Retinal pigment epithelial cell (primary cell): ENCODE data around the gene BTBD10.
"Not testable (repeated sequence)": the region's sequence is repeated elsewhere in the genome, so short reads cannot be mapped to it uniquely, and the experiment has no call there.

Source experiments
- DNase-seq: peaks from one replicate; pipeline ENCODE4 v3.0.0-alpha.2; 2010; ENCODE audit warnings: low read depth
- H3K4me3 ChIP-seq: 2 replicates; pipeline ENCODE4 v1.5.1; 2011; ENCODE audit warnings: mild to moderate bottlenecking, low read length, control low read depth, moderate library complexity
- TF ChIP-seq, protein P1 (sequence below): conservative IDR thresholded peaks from 2 replicates; pipeline ENCODE4 v1.5.1; 2011; ENCODE audit warnings: low read depth, low read length, control low read depth, inconsistent platforms

Gene BTBD10

DNA sequence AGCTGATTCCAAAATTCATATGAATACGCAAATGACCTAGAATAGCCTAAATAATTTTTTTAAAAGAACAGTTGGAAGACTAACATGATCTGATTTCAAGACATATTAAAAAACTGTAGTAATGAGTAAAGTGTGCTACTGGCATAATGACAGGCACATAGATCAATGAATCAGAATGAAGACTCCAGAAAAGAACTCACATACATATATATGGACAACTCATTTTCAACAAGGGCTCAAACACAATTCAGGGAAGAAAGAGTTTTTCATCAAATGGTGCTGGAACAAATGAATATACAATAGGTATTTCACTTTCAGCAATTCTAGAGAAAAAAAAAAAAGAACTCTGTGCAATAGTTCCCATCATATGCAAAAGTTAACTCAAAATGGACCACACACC lies 33.7 kb downstream of the BTBD10 start:
- no peak for DNase-seq

DNA sequence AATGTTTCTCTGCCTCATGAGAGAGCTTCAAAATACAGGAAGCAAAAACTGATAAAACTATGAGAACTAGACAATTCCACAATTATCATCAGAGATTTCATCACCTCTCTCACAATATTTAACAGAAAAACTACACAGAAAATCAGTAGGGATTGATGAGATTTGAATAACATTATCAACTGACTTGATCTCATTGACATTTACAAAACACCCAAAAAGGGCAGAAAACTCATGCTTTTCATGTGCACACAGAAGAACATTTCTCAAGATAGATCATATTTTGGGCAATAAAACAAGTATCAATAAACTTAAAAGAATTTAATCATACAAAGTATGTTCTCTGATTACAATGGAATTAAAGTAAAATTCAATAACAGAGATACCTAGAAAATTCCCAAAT lies 35.6 kb downstream of the BTBD10 start:
- TF ChIP-seq, protein P1, sequence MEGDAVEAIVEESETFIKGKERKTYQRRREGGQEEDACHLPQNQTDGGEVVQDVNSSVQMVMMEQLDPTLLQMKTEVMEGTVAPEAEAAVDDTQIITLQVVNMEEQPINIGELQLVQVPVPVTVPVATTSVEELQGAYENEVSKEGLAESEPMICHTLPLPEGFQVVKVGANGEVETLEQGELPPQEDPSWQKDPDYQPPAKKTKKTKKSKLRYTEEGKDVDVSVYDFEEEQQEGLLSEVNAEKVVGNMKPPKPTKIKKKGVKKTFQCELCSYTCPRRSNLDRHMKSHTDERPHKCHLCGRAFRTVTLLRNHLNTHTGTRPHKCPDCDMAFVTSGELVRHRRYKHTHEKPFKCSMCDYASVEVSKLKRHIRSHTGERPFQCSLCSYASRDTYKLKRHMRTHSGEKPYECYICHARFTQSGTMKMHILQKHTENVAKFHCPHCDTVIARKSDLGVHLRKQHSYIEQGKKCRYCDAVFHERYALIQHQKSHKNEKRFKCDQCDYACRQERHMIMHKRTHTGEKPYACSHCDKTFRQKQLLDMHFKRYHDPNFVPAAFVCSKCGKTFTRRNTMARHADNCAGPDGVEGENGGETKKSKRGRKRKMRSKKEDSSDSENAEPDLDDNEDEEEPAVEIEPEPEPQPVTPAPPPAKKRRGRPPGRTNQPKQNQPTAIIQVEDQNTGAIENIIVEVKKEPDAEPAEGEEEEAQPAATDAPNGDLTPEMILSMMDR = no peak
- DNase-seq = no peak
- no peak overlapping the region for H3K4me3 ChIP-seq

More for the DNA sequence above, 33.7 kb downstream of the BTBD10 start:
- H3K4me3 ChIP-seq = no peak overlapping the region
- TF ChIP-seq, protein P1 = no peak

DNA sequence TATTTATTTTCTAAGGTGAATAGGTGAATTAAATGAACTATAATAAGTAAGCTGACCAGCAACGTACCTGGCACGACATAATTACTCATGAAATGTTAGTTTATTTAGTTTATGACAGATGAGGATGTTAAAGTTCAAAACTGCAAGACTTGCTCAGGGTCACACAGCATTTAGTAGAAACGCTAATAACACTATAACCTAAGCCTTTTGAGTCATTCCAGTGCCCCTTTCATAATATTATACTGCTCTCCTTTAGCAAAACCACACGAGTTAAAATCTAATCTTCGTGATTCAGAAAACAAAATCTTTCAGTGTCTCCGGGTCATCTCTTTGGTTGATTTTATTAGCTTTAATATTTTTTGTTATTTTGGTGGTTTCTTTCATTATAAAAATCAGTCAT lies 39.6 kb downstream of the BTBD10 start:
- DNase-seq = no peak
- TF ChIP-seq, protein P1 = no peak
- H3K4me3 ChIP-seq = no peak overlapping the region

DNA sequence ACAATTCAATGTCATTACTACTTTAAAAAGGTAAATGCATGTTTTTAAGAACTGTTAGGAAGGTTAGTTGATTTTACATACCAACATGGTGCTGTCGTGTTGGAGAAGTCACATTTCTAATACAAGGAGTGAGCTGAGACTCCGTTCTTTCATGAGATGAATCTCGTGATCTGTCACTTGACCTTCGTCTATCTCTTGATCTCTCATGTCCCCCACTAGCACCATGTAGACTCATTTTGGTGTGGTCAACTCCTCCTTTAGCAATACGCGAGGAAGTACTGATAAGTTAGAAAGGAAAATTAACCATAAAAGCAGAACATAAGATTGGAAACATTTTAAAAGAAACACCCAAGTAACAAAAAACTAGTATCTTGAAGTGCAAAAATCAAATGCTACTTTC lies 41.5 kb downstream of the BTBD10 start:
- DNase-seq = no peak
- TF ChIP-seq, protein P1 = no peak
- no peak overlapping the region for H3K4me3 ChIP-seq

DNA sequence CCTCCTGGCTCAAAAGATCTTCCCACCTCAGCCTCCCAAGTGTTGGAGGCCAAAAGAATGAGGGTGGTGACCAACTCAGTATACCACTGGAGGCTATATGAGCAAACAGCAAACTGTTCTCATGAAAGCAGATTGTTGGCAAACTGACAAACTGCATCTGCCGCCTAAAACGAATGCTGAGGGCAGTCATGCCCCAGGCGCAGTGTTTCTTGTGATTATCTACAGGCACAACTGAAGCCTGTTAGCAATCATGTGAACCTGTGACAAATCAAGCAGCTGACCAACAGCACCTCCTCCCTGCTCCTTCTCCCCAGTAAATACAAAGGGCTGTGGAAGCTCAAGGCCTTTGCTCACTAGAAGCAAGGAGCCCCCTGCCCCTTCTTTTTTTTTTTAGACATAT lies 47.8 kb downstream of the BTBD10 start:
- DNase-seq = no peak
- TF ChIP-seq, protein P1 = no peak
- no peak overlapping the region for H3K4me3 ChIP-seq

DNA sequence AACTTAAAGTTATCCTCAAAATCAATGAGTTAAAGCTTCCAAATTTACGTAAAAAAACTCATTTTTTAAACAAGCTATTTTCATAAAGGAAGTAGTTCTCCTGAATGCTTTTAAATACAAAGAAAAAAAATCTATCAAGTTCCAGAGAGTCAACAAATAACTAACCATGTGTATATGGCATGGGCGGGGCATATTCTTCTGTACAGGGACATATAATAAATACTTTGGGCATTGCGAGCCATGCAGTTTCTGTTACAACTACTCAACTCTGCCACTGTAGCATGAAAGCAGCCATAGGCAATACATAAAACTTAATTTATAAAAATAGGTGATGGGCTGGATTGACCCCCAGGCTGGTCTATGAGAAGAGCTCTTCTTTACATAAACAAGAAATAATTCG lies 57.8 kb downstream of the BTBD10 start:
- TF ChIP-seq, protein P1 = no peak
- H3K4me3 ChIP-seq = no peak overlapping the region
- no peak for DNase-seq

DNA sequence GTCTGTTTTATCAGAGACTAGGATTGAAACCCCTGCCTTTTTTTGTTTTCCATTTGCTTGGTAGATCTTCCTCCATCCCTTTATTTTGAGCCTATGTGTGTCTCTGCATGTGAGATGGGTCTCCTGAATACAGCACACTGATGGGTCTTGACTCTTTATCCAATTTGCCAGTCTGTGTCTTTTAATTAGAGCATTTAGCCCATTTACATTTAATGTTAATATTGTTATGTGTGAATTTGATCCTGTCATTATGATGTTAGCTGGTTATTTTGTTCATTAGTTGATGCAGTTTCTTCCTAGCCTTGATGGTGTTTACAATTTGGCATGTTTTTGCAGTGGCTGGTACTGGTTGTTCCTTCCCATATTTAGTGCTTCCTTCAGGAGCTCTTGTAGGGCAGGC lies 64.7 kb downstream of the BTBD10 start:
- not testable (repeated sequence) for DNase-seq, H3K4me3 ChIP-seq

DNA sequence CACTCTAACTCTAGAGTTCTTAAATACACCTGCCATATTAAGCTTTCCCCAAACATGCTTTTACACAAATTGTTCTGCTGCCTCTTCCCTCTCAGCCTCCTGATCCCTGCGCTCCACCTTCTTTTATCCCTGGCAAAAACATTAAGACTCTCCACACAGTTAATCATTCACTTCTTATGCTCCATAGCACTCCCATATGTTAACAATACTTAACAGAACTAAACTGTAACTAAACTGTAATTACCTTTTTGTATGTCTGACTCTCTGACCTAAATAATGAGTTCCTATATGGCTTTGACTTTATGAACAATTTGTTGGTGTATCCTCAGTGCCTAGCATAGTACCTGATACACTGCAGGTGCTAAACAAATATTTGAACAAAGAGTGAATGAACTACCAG lies 71.8 kb downstream of the BTBD10 start:
- TF ChIP-seq, protein P1 = no peak
- DNase-seq = no peak
- H3K4me3 ChIP-seq = no peak overlapping the region
